GM18505 (cell line): ENCODE measurements around the gene IRAK1.
"Not testable (repeated sequence)": the region's sequence is repeated elsewhere in the genome, so short reads cannot be mapped to it uniquely, and the experiment has no call there.

Experiments
- ATAC-seq: cut with Tn5 transposase; IDR thresholded peaks from one replicate; pipeline ENCODE4 v1.9.1; 2021; ENCODE audit not compliant: unreplicated experiment
- POLR2A ChIP-seq: IDR thresholded peaks from 4 replicates; pipeline ENCODE4 v1.6.1; 2011; ENCODE audit warnings: borderline replicate concordance; ENCODE audit not compliant: insufficient read depth, insufficient read length; ENCODE audit errors: extremely low read depth

Gene IRAK1

DNA sequence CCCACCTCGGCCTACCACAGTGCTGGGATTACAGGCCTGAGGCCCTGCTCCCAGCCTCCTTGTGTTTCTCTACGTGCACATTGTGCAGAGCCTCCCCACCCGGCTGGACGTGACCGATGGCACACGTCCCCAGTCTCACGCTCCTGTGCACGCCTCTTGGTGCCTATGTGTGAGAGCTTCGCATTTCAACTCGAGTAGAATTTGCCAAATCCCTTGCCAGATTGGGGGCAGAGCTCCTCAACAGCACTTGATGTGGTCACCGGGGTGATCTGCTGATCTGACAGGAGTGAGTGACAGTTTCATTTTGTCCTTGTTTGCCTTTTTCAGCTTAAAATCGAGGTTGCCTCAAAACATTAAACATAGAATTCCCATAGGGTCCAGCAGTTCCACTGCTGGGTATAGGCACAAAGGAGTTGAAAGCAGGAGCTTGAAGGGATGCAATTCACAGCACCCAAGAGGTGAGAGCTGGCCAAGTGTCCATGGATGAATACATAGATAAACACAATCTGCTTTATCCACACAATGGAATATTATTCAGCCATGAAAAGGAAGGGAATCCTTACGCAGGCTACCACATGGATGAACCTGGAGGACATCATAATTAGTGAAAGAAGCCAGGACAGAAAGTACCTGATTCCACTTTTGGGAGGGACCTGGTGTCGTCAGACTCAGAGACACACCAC is 29.6 kb downstream of the IRAK1 start:
- TF ChIP-seq POLR2A: no peak

DNA sequence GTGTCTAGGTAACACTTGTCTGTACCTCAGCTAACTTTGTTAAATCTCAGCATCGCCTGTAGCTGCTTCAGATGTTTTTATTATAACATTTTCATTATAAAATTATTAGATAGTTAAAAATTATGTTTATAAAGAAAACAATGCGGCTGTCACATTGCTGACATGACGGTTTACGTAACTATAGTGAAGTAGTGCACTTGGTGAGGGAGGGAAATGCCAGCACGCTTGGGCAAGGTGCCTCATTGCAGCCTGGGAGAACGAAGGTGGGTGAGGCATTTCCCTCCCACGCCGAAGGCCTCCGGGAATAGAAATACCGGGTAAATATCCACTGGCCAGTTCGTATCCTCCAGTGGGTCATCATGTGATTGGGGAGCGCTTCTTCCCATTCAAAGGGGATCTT is 31.2 kb downstream of the IRAK1 start:
- no peak for TF ChIP-seq POLR2A
- ATAC-seq: no peak

More for the DNA sequence above, 29.6 kb downstream of the IRAK1 start:
- no peak for ATAC-seq

DNA sequence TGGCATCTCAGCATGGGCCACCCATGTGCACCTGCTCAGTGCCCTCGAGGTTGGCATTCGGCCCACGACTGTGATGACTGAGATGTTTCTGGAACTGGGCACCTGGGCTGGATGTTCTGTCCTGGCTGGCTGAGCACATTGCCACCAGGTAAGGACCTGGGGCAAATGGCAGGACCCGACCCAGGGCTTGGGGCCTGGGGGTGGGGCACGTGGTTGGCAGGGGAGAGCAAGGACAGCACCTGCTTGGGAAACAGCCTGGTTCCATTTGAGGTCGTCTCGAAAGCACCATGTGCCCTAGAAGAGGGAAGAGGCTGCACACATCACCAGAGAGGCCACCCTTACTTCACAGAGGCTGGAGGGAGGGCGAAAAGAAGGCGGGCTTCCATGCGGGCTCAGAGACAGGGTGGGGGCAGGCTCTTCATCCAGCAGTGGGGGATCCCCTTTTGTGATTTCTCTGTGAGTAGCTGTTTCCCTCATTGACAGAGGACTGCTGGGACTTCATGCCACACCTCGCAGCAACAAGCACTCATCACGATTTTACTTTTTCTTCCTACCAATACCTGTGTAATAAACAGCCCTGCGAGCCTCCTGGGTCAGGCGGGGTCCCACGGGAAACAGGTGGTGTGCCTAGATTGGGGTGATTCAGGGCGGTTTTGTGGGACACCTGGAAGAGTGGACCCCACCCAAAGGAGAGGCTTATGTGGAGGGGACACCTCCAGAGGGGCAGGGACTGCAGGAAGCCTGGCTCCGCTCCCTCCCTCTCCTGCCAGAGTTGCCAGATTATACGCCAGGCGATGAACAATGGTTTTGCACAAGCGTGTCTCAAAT is 35.1 kb downstream of the IRAK1 start:
- no peak for TF ChIP-seq POLR2A
- no peak for ATAC-seq

DNA sequence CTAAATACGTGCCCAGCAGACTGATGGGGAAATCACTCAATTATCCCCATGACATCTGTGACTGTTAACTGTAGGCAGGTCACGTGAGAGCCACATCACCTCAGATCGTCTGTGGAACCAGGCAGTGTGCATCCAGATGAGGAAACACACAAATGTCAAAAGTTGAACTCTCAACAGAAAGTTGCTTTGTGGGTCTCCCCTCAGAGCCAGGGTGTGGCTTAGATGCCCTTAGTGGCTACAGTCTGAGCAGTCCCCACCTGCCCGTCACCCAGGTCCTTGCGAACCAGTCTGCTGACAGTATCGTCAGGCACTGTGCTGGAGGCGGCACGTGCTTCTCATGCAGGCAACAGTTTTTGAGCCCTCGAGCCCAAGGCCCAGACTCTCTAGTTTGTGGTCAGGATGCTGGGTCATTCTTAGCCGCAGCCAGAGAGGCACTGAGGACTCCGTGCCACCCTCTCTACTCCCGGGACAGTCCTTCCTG is 36.3 kb downstream of the IRAK1 start:
- ATAC-seq: no peak
- no peak for TF ChIP-seq POLR2A

DNA sequence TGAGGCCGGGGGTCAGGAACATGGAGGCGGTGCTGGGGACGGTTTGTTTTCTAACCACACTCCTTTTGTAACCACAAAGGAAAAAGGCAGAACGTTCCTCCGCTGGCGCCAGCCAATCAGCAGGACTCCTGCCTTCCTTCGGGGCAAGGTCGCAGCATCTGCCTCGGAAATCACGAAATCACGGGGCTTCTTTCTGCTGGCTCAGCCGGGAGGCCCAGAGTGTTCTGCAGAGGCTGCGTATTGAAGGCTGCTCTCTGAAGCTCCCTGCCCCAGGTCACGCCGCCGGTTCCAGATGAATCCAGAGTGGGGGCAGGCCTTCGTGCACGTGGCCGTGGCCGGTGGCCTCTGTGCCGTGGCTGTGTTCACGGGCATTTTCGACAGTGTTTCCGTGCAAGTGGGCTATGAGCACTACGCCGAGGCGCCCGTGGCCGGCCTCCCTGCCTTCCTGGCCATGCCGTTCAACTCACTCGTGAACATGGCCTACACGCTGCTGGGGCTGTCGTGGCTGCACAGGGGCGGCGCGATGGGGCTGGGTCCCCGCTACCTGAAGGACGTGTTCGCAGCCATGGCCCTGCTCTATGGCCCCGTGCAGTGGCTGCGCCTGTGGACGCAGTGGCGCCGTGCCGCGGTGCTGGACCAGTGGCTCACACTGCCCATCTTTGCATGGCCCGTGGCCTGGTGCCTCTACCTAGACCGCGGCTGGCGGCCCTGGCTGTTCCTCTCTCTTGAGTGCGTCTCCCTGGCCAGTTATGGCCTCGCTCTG is 37.8 kb downstream of the IRAK1 start:
- ATAC-seq: no peak

DNA sequence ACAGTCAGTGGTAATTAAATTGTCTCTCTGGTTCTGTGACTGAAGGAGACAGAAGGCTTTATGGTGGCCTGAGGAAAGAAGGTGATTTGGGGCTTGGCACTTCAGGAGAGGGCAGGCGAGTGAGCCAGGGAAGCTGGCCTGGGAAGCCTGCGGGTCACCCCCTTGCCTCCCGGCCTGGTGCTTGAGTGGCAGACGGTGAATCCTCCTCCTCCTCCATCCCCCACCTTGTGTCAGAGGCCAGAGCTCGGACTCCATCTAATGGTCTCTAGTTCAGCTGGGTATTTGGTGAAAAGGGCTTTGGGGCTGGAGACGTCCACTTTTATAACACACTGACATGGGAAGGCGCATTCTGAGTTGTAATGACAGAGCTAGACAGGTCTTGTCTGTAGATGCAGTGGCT is 38.5 kb downstream of the IRAK1 start:
- no peak for TF ChIP-seq POLR2A
- ATAC-seq: no peak

More for the DNA sequence above, 37.8 kb downstream of the IRAK1 start:
- TF ChIP-seq POLR2A: no peak

DNA sequence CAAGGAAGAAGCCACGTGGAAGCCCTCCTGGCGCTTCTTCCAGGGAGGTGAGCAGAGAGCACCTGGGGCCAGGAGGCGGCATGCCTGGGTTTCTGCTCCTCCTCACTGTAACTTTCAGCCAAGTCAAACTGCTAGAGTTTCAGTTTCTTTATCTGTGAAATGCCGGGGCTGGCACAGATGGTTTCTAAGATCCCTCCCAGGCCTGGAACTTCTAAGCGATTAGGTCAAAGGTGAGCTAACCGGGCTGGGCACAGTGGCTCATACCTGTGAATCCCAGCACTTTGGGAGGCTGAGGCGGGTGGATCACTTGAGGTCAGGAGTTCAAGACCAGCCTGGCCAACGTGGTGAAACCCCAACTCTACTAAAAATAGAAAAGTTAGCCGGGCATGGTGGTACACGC is 39.3 kb downstream of the IRAK1 start:
- ATAC-seq: not testable (repeated sequence)

DNA sequence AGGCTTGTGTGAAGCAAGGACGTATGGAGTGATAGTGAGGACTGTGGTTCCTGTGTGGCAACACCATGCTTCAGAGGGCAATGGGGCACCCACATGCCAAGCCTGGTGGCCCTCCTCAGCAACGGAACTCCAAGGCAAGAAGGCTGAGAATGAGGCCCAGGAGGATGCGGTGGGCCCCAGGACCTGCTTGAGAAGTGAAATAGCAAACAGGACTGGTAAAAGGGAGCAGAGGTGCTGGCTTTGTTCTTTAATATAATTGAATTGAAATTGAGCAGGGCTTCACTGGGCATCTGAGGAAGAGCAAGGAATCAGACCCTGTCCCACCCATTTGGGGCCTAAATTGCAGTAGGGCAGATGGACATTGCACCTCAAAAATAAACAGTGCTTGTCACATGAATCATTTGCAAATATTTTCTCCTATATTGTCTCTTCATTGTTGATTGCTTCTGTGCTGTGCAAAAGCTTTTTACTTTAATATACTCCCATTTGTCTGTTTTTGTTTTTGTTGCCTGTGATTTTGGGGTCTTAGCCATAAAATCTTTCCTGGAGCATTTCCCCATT is 44.9 kb downstream of the IRAK1 start:
- no peak for ATAC-seq
- no peak for TF ChIP-seq POLR2A

DNA sequence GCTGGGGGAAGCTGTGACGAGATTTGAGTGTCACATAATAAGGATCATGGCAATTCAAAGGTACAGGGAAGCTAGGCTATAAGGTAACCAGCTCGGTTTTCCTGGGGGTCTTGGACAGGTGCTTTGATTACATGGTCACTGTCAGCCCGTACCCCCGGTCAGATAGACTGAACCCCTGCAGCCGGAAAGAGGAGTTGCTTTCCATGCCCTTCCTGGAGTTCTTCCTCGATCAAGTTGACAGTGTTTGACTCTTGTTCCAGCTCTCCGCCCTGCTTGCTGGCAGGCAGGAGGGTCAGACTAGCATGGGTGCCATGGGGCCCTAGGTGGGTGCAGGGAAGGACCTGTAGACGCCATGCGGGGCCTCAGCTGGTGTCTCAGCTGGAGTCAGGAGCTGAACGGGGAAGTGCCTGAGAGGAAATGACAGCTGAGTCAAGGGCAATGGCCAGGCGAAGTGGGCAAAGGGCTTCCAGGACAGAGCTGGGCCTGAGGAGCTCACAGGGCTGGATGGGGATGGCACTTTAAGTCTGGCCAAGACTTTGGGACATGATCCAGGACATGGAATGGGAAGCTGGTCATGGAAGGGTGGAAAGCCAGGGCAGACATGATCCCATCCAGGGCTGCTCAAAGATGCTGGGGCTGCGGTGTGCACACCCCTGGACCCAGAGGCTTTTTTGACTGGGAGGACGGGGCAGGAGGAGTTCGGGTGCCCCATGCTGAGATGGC is 45.5 kb downstream of the IRAK1 start:
- TF ChIP-seq POLR2A: no peak
- no peak for ATAC-seq

DNA sequence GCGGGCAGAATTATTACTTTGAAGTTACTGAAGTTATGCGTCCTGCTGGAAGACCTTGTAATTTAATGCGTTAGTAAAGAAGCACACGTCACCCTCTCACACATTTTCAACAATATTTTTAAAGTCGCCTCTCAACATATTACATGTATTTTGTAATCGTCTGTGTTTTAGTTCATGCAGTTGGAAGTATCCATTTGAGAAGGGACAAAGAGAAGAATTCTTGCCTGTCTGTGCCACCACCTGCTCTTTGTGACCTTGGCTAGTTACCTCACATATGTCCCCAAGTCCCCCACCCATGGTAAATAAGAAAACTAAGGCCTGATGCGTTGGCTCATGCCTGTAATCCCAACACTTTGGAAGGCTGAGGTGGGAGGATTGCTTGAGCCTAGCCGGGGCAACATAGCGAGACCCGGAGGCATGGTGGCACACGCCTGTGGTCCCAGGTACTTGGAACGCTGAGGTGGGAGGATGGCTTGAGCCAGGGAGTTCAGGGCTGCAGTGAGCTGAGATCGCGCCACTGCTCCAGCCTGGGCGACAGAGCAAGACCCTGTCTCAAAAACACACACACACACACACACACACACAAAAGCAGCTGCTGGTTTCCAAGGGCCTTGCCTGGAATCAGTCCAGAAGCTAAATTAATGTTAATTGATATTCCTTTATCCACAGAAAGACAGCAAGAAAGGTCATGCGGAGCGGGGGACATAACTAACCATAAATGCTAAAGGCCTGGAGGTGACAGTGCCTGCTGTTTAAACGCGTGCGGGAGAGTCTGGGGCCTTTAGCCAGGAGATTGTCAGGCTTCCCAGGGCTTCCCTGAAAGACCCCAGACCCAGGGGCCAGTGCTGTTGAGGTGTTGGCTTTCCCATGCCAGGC is 46.3 kb downstream of the IRAK1 start:
- ATAC-seq: no peak
- no peak for TF ChIP-seq POLR2A

DNA sequence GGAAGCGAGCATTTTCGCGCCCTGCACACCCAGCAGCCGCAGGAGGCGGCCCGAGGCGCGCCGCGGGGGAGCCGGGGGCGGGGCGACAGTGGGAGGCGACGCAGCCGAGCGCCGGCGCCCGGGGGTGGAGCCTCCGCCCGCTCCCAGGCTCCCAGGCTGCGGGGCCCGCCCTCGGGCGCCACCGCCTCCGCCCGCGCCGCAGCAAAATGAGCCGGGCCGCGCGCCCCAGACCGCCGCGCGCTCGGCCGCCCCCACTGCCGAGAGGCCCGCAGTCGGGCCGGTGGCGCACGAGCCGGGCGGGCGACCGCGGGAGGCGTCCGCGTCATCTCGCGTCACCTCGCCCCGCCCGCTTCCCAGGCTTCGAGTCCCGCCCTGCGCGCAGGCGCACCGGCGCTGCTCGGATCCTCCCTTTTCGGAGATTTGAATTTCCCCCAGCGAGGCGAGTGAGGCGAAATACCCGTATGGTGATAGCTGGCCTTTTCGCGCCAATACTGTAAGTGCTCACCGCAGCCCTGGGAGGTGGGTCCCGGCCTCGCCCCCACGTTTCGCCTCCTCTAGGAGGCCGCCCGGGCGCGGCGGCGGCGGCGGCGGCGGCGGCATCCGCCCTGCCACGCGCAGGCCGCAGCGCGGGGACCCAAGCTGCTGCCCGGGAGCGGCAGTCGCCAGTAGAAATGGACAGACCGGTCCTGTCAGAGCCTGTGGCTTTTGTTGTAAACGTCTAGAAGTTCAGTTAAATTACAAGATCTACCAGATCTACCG is 47.2 kb downstream of the IRAK1 start, which contains the start of gene TMEM187:
TSS of gene TMEM187 (plus strand) at position 387 of the 759 bp plus-strand sequence. CDS start 9,309 bp downstream, outside the sequence.
- peak; percentile 48 for TF ChIP-seq POLR2A
- ATAC-seq: peak; percentile 59
